Fibroblast of lung (primary cell): ENCODE results near the gene ANKS1A. TPM values are rescaled to one million over a fixed set of nuclear protein-coding genes. Genes with fewer than 3 reads are reported as not detected.

Source experiments
- DNase-seq, 2 donors: peaks; one replicate each; pipeline versions ENCODE4 v3.0.0 to v3.0.0-alpha.2; 2010; ENCODE audit warnings: low read depth in 2 of 2
- H2AFZ ChIP-seq: 2 replicates; pipeline ENCODE4 v1.5.1; 2012; ENCODE audit warnings: low read length, control low read depth, inconsistent platforms
- H3K27ac ChIP-seq: 2 replicates; pipeline ENCODE4 v1.5.1; 2011; ENCODE audit warnings: low read length, control low read depth; ENCODE audit not compliant: insufficient read depth
- H3K27me3 ChIP-seq: 2 replicates; pipeline ENCODE4 v1.5.1; 2011; ENCODE audit warnings: mild to moderate bottlenecking, low read length; ENCODE audit not compliant: control insufficient read depth, insufficient read depth
- H3K36me3 ChIP-seq: 2 replicates; pipeline ENCODE4 v1.5.1; 2011; ENCODE audit warnings: low read length; ENCODE audit not compliant: control insufficient read depth, insufficient read depth
- H3K4me1 ChIP-seq: 2 replicates; pipeline ENCODE4 v1.5.1; 2011; ENCODE audit warnings: low read length; ENCODE audit not compliant: control insufficient read depth, insufficient read depth; ENCODE audit errors: extremely low read depth
- H3K4me2 ChIP-seq: 2 replicates; pipeline ENCODE4 v1.5.1; 2011; ENCODE audit warnings: low read length, control low read depth; ENCODE audit not compliant: insufficient read depth; ENCODE audit errors: extremely low read depth
- H3K4me3 ChIP-seq, 4 experiments: fragments of 200-600 bp in 1 of 4; sonication (generic) in 1 of 4; replicated peaks in 1 of 4; 2 replicates each; pipeline ENCODE4 v1.5.1; 2011 to 2016; ENCODE audit warnings: low read length in 4 of 4, low read depth in 3 of 4, mild to moderate bottlenecking in 3 of 4, control low read depth in 2 of 4, inconsistent platforms in 1 of 4, mixed read lengths in 1 of 4; ENCODE audit not compliant: insufficient read depth in 1 of 4; ENCODE audit errors: control extremely low read depth in 1 of 4
- H3K79me2 ChIP-seq: 2 replicates; pipeline ENCODE4 v1.5.1; 2012; ENCODE audit warnings: mild to moderate bottlenecking, low read length, inconsistent platforms; ENCODE audit not compliant: control insufficient read depth, insufficient read depth
- H3K9ac ChIP-seq: 2 replicates; pipeline ENCODE4 v1.5.1; 2011; ENCODE audit warnings: mild to moderate bottlenecking, low read length, control low read depth; ENCODE audit not compliant: insufficient read depth
- H3K9me3 ChIP-seq: 2 replicates; pipeline ENCODE4 v1.5.1; 2012; ENCODE audit warnings: low read depth, low read length; ENCODE audit not compliant: control insufficient read depth, insufficient read depth
- H4K20me1 ChIP-seq: 2 replicates; pipeline ENCODE4 v1.5.1; 2011; ENCODE audit warnings: low read length; ENCODE audit not compliant: control insufficient read depth, insufficient read depth; ENCODE audit errors: extremely low read depth
- CTCF ChIP-seq, 2 donors: IDR thresholded peaks in 1 of 2; conservative IDR thresholded peaks in 1 of 2; 1 replicate in 1 of 2; 2 replicates in 1 of 2; pipeline ENCODE4 v1.5.1; 2011 to 2012; ENCODE audit warnings: low read length in 2 of 2, control low read depth in 1 of 2, inconsistent platforms in 1 of 2, low read depth in 1 of 2, mild to moderate bottlenecking in 1 of 2
- EZH2 ChIP-seq: IDR thresholded peaks from 2 replicates; pipeline ENCODE4 v1.5.1; 2012; ENCODE audit warnings: low read length, control low read depth, mild to moderate bottlenecking; ENCODE audit errors: missing control alignments
- polyA plus RNA-seq, 2 donors: library from polyadenylated mRNA; depleted of rRNA in 1 of 2; stranded (reverse) in 1 of 2; unstranded in 1 of 2; fragments of >200 nt; gene quantifications; 2 replicates each; pipeline ENCODE4 v1.2.1, GENCODE V29; 2011 to 2012; ENCODE audit warnings: missing spikeins in 1 of 2
- total RNA-seq: library from RNA; depleted of rRNA; stranded (reverse); fragments of >200 nt; gene quantifications from 2 replicates; pipeline ENCODE4 v1.2.1, GENCODE V29; 2014

The ANKS1A gene
- total and polyA plus RNA-seq, 2 donors (not counting 1 experiment from before 2014, with no cell fraction given), result 3.6 to 7.8 TPM

DNA sequence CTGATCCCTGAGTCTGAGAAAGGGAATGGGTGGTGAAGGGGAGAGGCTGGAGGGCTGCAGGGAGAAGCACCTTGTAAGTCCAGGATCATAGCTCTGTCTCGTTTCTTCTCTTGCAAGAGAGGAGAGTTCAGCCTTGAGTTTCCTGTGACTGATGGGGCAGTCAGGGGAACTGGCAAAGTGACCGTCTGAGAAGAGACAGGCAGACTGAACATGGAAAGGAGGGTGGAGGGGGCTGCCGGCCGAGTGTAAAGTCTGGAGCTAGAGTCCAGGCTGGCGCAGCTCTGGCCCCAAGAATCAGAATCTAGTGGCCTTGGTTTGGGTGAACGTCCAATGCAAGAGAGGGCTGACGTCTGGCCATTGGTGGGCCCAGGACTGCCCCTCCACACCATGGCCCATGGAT, 179.6 kb downstream of the ANKS1A start:
- Histone ChIP-seq H3K27me3 (no peaks in the 10 kb centered on the region), H3K79me2 (no peaks in the 10 kb centered on the region), H3K4me3 (no peak overlapping the region), H3K4me1 (no peaks in the 10 kb centered on the region), H3K27ac (no peak overlapping the region), H3K9me3 (no peaks in the 10 kb centered on the region), H3K4me2 (no peak overlapping the region), H3K36me3 (no peaks in the 10 kb centered on the region), H3K9ac (no peak overlapping the region), H2AFZ (no peak overlapping the region), H4K20me1 (no peaks in the 10 kb centered on the region)
- DNase-seq, result no peak
- TF ChIP-seq CTCF (conservative IDR thresholded peaks at IDR 0.05 in 1 of 2, IDR thresholded peaks at IDR 0.05 in 1 of 2; ENCODE audit: low read depth in 1 of 2, low read length in 2 of 2) (no peak), EZH2 (no peak)

DNA sequence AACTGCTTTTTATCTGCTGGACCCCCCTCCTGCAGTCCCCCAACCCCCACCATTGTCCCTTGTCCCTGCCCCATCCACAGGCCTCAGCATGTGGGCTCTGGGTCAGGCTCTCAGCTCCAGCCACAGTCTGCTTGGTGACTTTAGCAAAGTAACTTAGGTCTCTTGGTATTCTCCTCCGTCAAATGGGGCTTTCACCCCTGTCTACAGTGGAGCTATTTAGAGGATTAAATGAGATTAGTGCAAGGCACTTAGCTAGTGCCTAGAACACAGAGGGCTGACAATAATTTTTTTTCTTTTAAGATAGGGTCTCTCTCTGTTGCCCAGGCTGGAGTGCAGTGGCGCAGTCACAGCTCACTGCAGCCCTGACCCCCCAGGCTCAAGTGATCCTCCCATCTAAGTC, 180.2 kb downstream of the ANKS1A start:
- no peaks in the 10 kb centered on the region for H3K36me3 ChIP-seq
- H3K79me2 ChIP-seq, result no peaks in the 10 kb centered on the region
- no peak overlapping the region for H3K27ac ChIP-seq
- H3K4me2 ChIP-seq, result no peak overlapping the region
- H3K9me3 ChIP-seq, result no peaks in the 10 kb centered on the region
- no peaks in the 10 kb centered on the region for H3K27me3 ChIP-seq
- no peak overlapping the region for H2AFZ ChIP-seq
- no peak overlapping the region for H3K4me3 ChIP-seq
- no peaks in the 10 kb centered on the region for H4K20me1 ChIP-seq
- no peak overlapping the region for H3K9ac ChIP-seq
- no peak for DNase-seq
- no peaks in the 10 kb centered on the region for H3K4me1 ChIP-seq
- TF ChIP-seq CTCF (conservative IDR thresholded peaks at IDR 0.05 in 1 of 2, IDR thresholded peaks at IDR 0.05 in 1 of 2; ENCODE audit: low read depth in 1 of 2, low read length in 2 of 2) (no peak), EZH2 (no peak)

- TF ChIP-seq EZH2 (no peak), CTCF (conservative IDR thresholded peaks at IDR 0.05 in 1 of 2, IDR thresholded peaks at IDR 0.05 in 1 of 2; ENCODE audit: low read depth in 1 of 2, low read length in 2 of 2) (no peak)
- no peak overlapping the region for H3K4me2 ChIP-seq
- no peaks in the 10 kb centered on the region for H3K27me3 ChIP-seq
- H3K9me3 ChIP-seq, result no peaks in the 10 kb centered on the region
- H3K4me1 ChIP-seq, result no peaks in the 10 kb centered on the region
- DNase-seq, result no peak
- no peak overlapping the region for H3K4me3 ChIP-seq
- H4K20me1 ChIP-seq, result no peaks in the 10 kb centered on the region
- H2AFZ ChIP-seq, result no peak overlapping the region
- no peaks in the 10 kb centered on the region for H3K36me3 ChIP-seq
- H3K9ac ChIP-seq, result no peak overlapping the region
- H3K79me2 ChIP-seq, result no peaks in the 10 kb centered on the region
- H3K27ac ChIP-seq, result no peak overlapping the region
Measured at GRCh38 chr6:35070111-35070510, 181.1 kb downstream of the ANKS1A start.
